Mucosa of rectum (tissue), 2 donors: ENCODE measurements around the gene SLC37A1.

ENCODE experiments used
- H3K27ac ChIP-seq, 2 donors: one replicate each; pipeline ENCODE4 v1.7.0; 2013; ENCODE audit warnings: inconsistent platforms in 2 of 2, low read depth in 2 of 2, low read length in 2 of 2
- H3K27me3 ChIP-seq, 2 donors: one replicate each; pipeline ENCODE4 v1.7.0; 2013; ENCODE audit warnings: low read length in 2 of 2; ENCODE audit not compliant: control insufficient read depth in 2 of 2, insufficient read depth in 2 of 2
- H3K36me3 ChIP-seq, 2 donors: one replicate each; pipeline ENCODE4 v1.7.0; 2013; ENCODE audit warnings: low read length in 2 of 2; ENCODE audit not compliant: control insufficient read depth in 2 of 2, insufficient read depth in 2 of 2
- H3K4me1 ChIP-seq, 2 donors: one replicate each; pipeline ENCODE4 v1.7.0; 2013; ENCODE audit warnings: low read length in 2 of 2, mild to moderate bottlenecking in 1 of 2; ENCODE audit not compliant: control insufficient read depth in 2 of 2, insufficient read depth in 2 of 2
- H3K4me3 ChIP-seq, 2 donors: one replicate each; pipeline ENCODE4 v1.7.0; 2013; ENCODE audit warnings: low read length in 2 of 2
- H3K9ac ChIP-seq, 2 donors: one replicate each; pipeline ENCODE4 v1.7.0; 2013; ENCODE audit warnings: low read length in 2 of 2, low read depth in 1 of 2, mild to moderate bottlenecking in 1 of 2
- H3K9me3 ChIP-seq, 2 donors: one replicate each; pipeline ENCODE4 v1.7.0; 2013; ENCODE audit warnings: low read length in 2 of 2; ENCODE audit not compliant: control insufficient read depth in 2 of 2
- donor health status: healthy.
- donor health status: Normal muscosa, but diverticular disease.

SLC37A1 gene

GRCh38 chr21:42547001-42547905, 33.6 kb downstream of the SLC37A1 start:
- Histone ChIP-seq H3K9me3 (no peaks in the 10 kb centered on the region), H3K4me3 (no peak overlapping the region), H3K27ac (no peak overlapping the region), H3K27me3 (no peaks in the 10 kb centered on the region), H3K4me1 (no peaks in the 10 kb centered on the region), H3K9ac (no peak overlapping the region), H3K36me3 (peaks cover 64 to 77% of the 10 kb centered on the region in 2 donors)

GRCh38 chr21:42547906-42548365, 34.3 kb downstream of the SLC37A1 start:
- Histone ChIP-seq H3K27me3 (no peaks in the 10 kb centered on the region), H3K4me3 (no peak overlapping the region), H3K4me1 (no peaks in the 10 kb centered on the region), H3K9me3 (no peaks in the 10 kb centered on the region), H3K36me3 (peaks cover 58 to 81% of the 10 kb centered on the region in 2 donors), H3K9ac (no peak overlapping the region), H3K27ac (no peak overlapping the region)

GRCh38 chr21:42548687-42549406, 35.2 kb downstream of the SLC37A1 start:
- Histone ChIP-seq H3K9ac (no peak overlapping the region), H3K4me3 (no peak overlapping the region), H3K4me1 (peaks cover 0 to 2% of the 10 kb centered on the region in 2 donors), H3K27me3 (no peaks in the 10 kb centered on the region), H3K36me3 (peaks cover 50 to 73% of the 10 kb centered on the region in 2 donors), H3K27ac (no peak overlapping the region), H3K9me3 (no peaks in the 10 kb centered on the region)

GRCh38 chr21:42550817-42551216, 37.2 kb downstream of the SLC37A1 start:
- Histone ChIP-seq H3K9me3 (no peaks in the 10 kb centered on the region), H3K27ac (peak overlapping the region; percentile 32 to 60), H3K9ac (no peak overlapping the region), H3K27me3 (no peaks in the 10 kb centered on the region), H3K4me3 (no peak overlapping the region), H3K4me1 (peaks cover 0 to 2% of the 10 kb centered on the region in 2 donors), H3K36me3 (peaks cover 51 to 64% of the 10 kb centered on the region in 2 donors)

GRCh38 chr21:42552407-42553336, 39.0 kb downstream of the SLC37A1 start:
- Histone ChIP-seq H3K4me1 (peaks cover 0 to 2% of the 10 kb centered on the region in 2 donors), H3K4me3 (no peak overlapping the region), H3K9ac (no peak overlapping the region), H3K27me3 (no peaks in the 10 kb centered on the region), H3K36me3 (peaks cover 46 to 59% of the 10 kb centered on the region in 2 donors), H3K27ac (no peak overlapping the region), H3K9me3 (no peaks in the 10 kb centered on the region)

- H3K4me3 ChIP-seq = no peak overlapping the region
- H3K36me3 ChIP-seq = peaks cover 42 to 59% of the 10 kb centered on the region in 2 donors
- no peaks in the 10 kb centered on the region for H3K9me3 ChIP-seq
- H3K27ac ChIP-seq = no peak overlapping the region
- no peaks in the 10 kb centered on the region for H3K27me3 ChIP-seq
- H3K4me1 ChIP-seq = peaks cover 0 to 2% of the 10 kb centered on the region in 2 donors
- no peak overlapping the region for H3K9ac ChIP-seq
Measured at GRCh38 chr21:42553435-42553834, 39.8 kb downstream of the SLC37A1 start.

- Histone ChIP-seq H3K9ac (no peak overlapping the region), H3K36me3 (peaks cover 41 to 54% of the 10 kb centered on the region in 2 donors)
Measured at GRCh38 chr21:42554251-42554961, 40.8 kb downstream of the SLC37A1 start.

GRCh38 chr21:42555756-42556438, 42.2 kb downstream of the SLC37A1 start:
- Histone ChIP-seq H3K27ac (no peak overlapping the region), H3K36me3 (peaks cover 49 to 54% of the 10 kb centered on the region in 2 donors), H3K4me1 (peaks cover 0 to 2% of the 10 kb centered on the region in 2 donors), H3K4me3 (no peak overlapping the region), H3K9me3 (no peaks in the 10 kb centered on the region), H3K9ac (no peak overlapping the region), H3K27me3 (no peaks in the 10 kb centered on the region)

More at GRCh38 chr21:42554251-42554961, 40.8 kb downstream of the SLC37A1 start:
- H3K27me3 ChIP-seq = no peaks in the 10 kb centered on the region
- H3K4me3 ChIP-seq = no peak overlapping the region
- H3K27ac ChIP-seq = no peak overlapping the region
- no peaks in the 10 kb centered on the region for H3K9me3 ChIP-seq
- peaks cover 0 to 2% of the 10 kb centered on the region in 2 donors for H3K4me1 ChIP-seq

GRCh38 chr21:42556476-42556875, 42.8 kb downstream of the SLC37A1 start:
- Histone ChIP-seq H3K4me3 (no peak overlapping the region), H3K27ac (no peak overlapping the region), H3K27me3 (no peaks in the 10 kb centered on the region), H3K4me1 (peaks cover 0 to 6% of the 10 kb centered on the region in 2 donors), H3K9me3 (no peaks in the 10 kb centered on the region), H3K36me3 (peaks cover 54 to 57% of the 10 kb centered on the region in 2 donors), H3K9ac (no peak overlapping the region)
